Measurements from ENCODE around the gene RPS13.
"Not testable (repeated sequence)": the region's sequence is repeated elsewhere in the genome, so short reads cannot be mapped to it uniquely, and the experiment has no call there.

Gene RPS13

GRCh38 chr11:17102462-17102861 lies 25.0 kb upstream of the RPS13 start:
- no peak for TF ChIP-seq CTCF (conservative IDR thresholded peaks at IDR 0.05; ENCODE audit: low read depth)
- POLR2A ChIA-PET (ENCODE audit: low non-redundant PET) = no interaction called here
- CTCF ChIA-PET = no interaction called here
- H3K27ac ChIP-seq = no peak overlapping the region
- no peak for DNase-seq (ENCODE audit: low spot score)

GRCh38 chr11:17098658-17099057 lies 21.2 kb upstream of the RPS13 start:
- no peak overlapping the region for H3K27ac ChIP-seq
- DNase-seq (ENCODE audit: low spot score) = no peak
- POLR2A ChIA-PET (ENCODE audit: low non-redundant PET) = no interaction called here
- CTCF ChIA-PET = interaction anchor here (0.7 kb wide), 1 partner anchor 10 kb away, joined by 3 read pairs; no protein-coding TSS in a partner anchor
- TF ChIP-seq CTCF (conservative IDR thresholded peaks at IDR 0.05; ENCODE audit: low read depth) = no peak

GRCh38 chr11:17098038-17098437 lies 20.6 kb upstream of the RPS13 start:
- H3K27ac ChIP-seq = no peak overlapping the region
- ChIA-PET POLR2A (ENCODE audit: low non-redundant PET) (no interaction called here), CTCF (no interaction called here)
- no peak for TF ChIP-seq CTCF (conservative IDR thresholded peaks at IDR 0.05; ENCODE audit: low read depth)
- DNase-seq (ENCODE audit: low spot score) = no peak

- H3K27ac ChIP-seq; DNase-seq (ENCODE audit: low spot score); POLR2A ChIA-PET (ENCODE audit: low non-redundant PET); CTCF ChIA-PET: not testable (repeated sequence)
These were observed 8.5 kb upstream of the RPS13 start for GRCh38 chr11:17085976-17086375.

GRCh38 chr11:17077240-17077519 lies 287 bp downstream of the RPS13 start:
- CTCF ChIA-PET = no interaction called here
- peak overlapping the region; percentile 89 for H3K27ac ChIP-seq
- TF ChIP-seq CTCF (conservative IDR thresholded peaks at IDR 0.05; ENCODE audit: low read depth) = no peak
- DNase-seq (ENCODE audit: low spot score) = peak; percentile 12
- POLR2A ChIA-PET (ENCODE audit: low non-redundant PET) = interaction anchor here (0.6 to 1.1 kb wide), 2 partner anchors 131 to 378 kb away, joined by 4 to 5 read pairs; partner anchors contain the start of gene PIK3C2A

- no peak for DNase-seq (ENCODE audit: low spot score)
- ChIA-PET POLR2A (ENCODE audit: low non-redundant PET) (interaction anchor here (0.6 to 1.1 kb wide), 3 partner anchors 13 to 716 kb away, joined by 4 to 5 read pairs (median 5); partner anchors contain the start of gene PIK3C2A), CTCF (no interaction called here)
- peak overlapping the region; percentile 89 for H3K27ac ChIP-seq
- TF ChIP-seq CTCF (conservative IDR thresholded peaks at IDR 0.05; ENCODE audit: low read depth) = no peak
These were observed 789 bp downstream of the RPS13 start for GRCh38 chr11:17076517-17077239.

GRCh38 chr11:17075506-17075905 lies 2.0 kb downstream of the RPS13 start:
- no peak overlapping the region for H3K27ac ChIP-seq
- no peak for TF ChIP-seq CTCF (conservative IDR thresholded peaks at IDR 0.05; ENCODE audit: low read depth)
- ChIA-PET CTCF (interaction anchor here (0.7 kb wide), 1 partner anchor 12 kb away, joined by 4 read pairs; no protein-coding TSS in a partner anchor), POLR2A (ENCODE audit: low non-redundant PET) (interaction anchor here (0.6 kb wide), 2 partner anchors 165 to 386 kb away, joined by 3 read pairs; no protein-coding TSS in a partner anchor)
- DNase-seq (ENCODE audit: low spot score) = no peak

Data from RWPE1 (cell line).